ENCODE measurements around the gene CHI3L1. TPM values are rescaled to one million over a fixed set of nuclear protein-coding genes. Genes with fewer than 3 reads are reported as not detected.
"Not testable (repeated sequence)": the region's sequence is repeated elsewhere in the genome, so short reads cannot be mapped to it uniquely, and the experiment has no call there.

CHI3L1 gene
- 10 to 100 TPM in 2 of 6 donors, 1 to 10 TPM in 4; 1.7 to 12.1 (median 7.9) TPM for total RNA-seq
- 10 to 100 TPM in 1 of 2 donors, 1 to 10 TPM in 1; 3.2 to 11.0 TPM for polyA plus RNA-seq

DNA sequence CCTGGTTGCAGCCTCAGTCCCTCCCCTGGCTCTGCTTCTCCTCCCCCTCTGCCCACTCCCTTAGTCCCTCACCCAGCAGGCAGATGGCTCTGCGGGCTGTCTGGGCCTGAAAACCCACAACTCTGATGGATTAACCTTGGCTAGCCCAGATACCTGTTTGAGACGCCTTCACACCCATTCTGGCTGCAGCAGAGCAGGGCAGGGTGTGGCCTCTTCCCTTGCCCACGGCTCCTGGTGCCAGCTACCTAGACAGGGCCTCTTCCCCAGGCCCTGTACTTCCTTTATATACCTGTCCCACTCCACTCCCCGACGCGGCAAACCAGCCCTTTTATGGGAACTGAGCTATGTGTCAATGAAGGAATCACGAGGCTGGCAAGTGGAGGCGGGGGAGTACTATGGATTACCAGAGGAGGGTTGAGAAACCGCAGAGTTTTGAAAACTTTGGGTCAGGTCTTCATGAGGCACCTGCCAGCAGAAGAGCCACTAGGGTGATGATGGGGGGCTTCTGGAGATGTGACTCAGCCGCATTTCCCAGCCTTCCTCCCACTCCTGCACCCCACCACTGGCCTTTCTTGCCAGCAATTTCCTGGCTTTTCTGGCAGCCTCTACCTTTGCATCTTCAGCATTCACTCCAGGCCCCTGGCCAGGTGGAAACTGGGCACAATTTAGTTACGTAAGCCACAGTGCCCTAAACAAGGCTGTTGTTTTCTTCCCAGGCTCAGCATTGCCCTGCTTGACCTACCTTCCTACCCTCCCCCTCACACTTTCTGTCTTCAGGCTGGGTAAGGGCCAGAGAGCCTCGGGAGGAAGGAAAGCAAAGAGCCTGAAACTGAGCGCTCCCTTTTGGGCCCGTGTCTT lies at the start of gene CHI3L1:
TSS of gene CHI3L1 (minus strand) at position 259 of the 858 bp plus-strand sequence. CDS start at position 178, 81 bp downstream.
- ATAC-seq: peak; percentile 69 to 83 (median 73)
- Histone ChIP-seq H3K36me3 (no peaks in the 10 kb centered on the region), H3K4me3 (no peak within 1 kb of the TSS), H3K4me1 (no peaks in the 10 kb centered on the region), H3K9me3 (no peaks in the 10 kb centered on the region), H3K27me3 (no peaks in the 10 kb centered on the region), H3K27ac (peak within 1 kb of the TSS in 3 of 4 donors; percentile 19 to 55 (median 50))
- FAIRE-seq: no peak
- no peak for TF ChIP-seq CTCF (IDR thresholded peaks at IDR 0.05)
- intact Hi-C loops (cut with DNase I): no loop called here
- peak in 2 of 6 donors; percentile 22 to 23 for DNase-seq
- WGBS, 2 donors: 31 to 37% methylated on average over 14 of the region's 14 CpGs

DNA sequence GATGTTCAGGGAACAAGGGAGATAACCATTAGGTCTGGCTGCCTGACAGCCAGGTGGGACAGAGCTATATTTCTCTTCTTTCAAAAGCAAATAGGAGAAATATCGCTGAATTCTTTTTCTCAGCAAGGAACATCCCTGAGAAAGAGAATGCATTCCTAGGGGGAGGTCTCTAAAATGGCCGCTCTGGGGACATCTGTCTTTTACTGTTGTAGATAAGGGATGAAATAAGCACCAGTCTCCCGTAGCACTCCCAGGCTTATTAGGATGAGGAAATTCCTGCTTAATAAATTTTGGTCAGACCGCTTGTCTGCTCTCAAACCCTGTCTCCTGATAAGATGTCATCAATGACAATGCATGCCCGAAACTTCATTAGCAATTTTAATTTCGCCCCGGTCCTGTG lies 48.4 kb upstream of the CHI3L1 start:
- H3K27me3 ChIP-seq; intact Hi-C loops (cut with DNase I); FAIRE-seq; H3K4me3 ChIP-seq; H3K4me1 ChIP-seq; DNase-seq; ATAC-seq; H3K27ac ChIP-seq; H3K9me3 ChIP-seq; H3K36me3 ChIP-seq: not testable (repeated sequence)
- WGBS, 2 donors: 83 to 91% methylated on average over 7 of the region's 7 CpGs

GRCh38 chr1:203229471-203230135 lies 43.1 kb upstream of the CHI3L1 start, which contains the start of gene CHIT1:
Gene CHIT1 (minus strand): TSS chr1:203229673. CDS start chr1:203229636, 37 bp downstream.
- no peak within 1 kb of the TSS for H3K4me3 ChIP-seq
- WGBS, 2 donors: 87 to 90% methylated on average over 7 of the region's 7 CpGs
- no peaks in the 10 kb centered on the region for H3K27me3 ChIP-seq
- FAIRE-seq (no peak), ATAC-seq (no peak), DNase-seq (no peak)
- no peaks in the 10 kb centered on the region for H3K36me3 ChIP-seq
- H3K4me1 ChIP-seq: no peaks in the 10 kb centered on the region
- H3K27ac ChIP-seq: no peak within 1 kb of the TSS
- intact Hi-C loops (cut with DNase I): no loop called here
- H3K9me3 ChIP-seq: no peaks in the 10 kb centered on the region
- no peak for TF ChIP-seq CTCF (IDR thresholded peaks at IDR 0.05)

DNA sequence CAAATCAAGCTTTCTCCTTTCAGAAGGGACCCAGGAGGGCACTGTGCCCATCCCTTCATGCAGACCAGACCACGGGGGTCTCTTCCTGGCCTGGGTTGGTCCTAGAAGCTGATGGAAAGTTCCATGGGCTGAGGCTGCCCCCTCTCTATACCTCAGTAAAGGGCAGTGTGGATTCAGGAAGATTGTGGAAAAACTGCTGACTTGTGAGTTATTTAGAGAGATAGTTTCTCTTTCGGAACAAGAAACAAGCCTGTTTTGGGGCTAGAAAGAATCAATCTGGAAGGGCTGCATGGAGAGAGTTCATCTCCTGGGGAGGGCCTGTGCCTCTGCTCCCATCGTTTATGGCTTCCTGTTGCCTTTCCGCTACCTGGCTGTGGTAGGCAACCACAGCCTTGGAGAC lies 42.2 kb upstream of the CHI3L1 start:
- Histone ChIP-seq H3K27me3 (no peaks in the 10 kb centered on the region), H3K36me3 (no peaks in the 10 kb centered on the region), H3K4me3 (no peak overlapping the region), H3K4me1 (no peaks in the 10 kb centered on the region), H3K9me3 (no peaks in the 10 kb centered on the region), H3K27ac (no peak overlapping the region)
- DNase-seq (no peak), FAIRE-seq (no peak), ATAC-seq (no peak)
- 66 to 71% methylated on average over 4 of the region's 4 CpGs for WGBS, 2 donors
- intact Hi-C loops (cut with DNase I): no loop called here
- no peak for TF ChIP-seq CTCF (IDR thresholded peaks at IDR 0.05)

DNA sequence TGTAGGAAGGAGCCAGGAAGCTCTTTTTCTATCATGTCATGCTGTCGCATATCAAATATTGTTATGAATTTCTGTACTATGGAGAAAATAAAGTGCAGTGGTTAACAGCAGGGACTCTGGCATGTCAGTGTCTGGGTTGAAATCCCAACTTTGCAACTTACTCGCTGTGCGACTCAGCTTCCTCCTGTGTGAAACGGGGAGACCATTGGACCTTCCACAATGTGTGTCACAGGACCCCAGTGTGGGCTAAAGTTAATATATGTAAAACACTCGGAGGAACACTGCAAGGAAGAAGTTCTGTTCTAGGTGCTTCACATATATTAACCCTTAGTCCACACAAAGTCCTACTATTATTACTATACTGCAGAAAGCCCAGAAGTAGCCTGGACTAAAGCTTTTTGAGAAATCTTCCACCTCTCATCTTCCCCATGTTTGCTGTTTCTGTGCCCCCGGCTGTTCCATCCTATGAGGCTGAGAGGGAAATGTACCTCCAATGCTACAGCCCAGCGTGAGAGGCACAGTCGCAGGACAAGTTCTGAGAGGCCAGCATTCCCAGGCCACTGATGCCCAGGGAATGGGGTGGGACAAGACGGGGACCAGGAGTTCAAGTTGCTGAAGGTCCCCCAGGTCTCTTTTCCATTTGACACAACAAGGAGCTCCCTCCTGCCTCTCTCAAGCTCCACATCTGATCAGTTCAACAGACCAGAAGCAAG lies 41.0 kb upstream of the CHI3L1 start:
- Histone ChIP-seq H3K9me3 (no peaks in the 10 kb centered on the region), H3K4me3 (no peak overlapping the region), H3K36me3 (no peaks in the 10 kb centered on the region), H3K27me3 (no peaks in the 10 kb centered on the region), H3K4me1 (no peaks in the 10 kb centered on the region), H3K27ac (no peak overlapping the region)
- no peak for TF ChIP-seq CTCF (IDR thresholded peaks at IDR 0.05)
- intact Hi-C loops (cut with DNase I): no loop called here
- FAIRE-seq (no peak), ATAC-seq (no peak), DNase-seq (no peak)
- 78 to 79% methylated on average over 9 of the region's 9 CpGs for WGBS, 2 donors

Data from pancreas (tissue), 10 donors.